GM12874 (cell line): Measurements from ENCODE around the gene OLFML1.

Experiments used
- TF ChIP-seq, protein P1 (sequence below): IDR thresholded peaks from 2 replicates; pipeline ENCODE4 v1.5.1; 2011; ENCODE audit warnings: low read depth, mild to moderate bottlenecking, control low read depth, low read length, moderate library complexity; ENCODE audit not compliant: insufficient read depth

The OLFML1 gene

DNA sequence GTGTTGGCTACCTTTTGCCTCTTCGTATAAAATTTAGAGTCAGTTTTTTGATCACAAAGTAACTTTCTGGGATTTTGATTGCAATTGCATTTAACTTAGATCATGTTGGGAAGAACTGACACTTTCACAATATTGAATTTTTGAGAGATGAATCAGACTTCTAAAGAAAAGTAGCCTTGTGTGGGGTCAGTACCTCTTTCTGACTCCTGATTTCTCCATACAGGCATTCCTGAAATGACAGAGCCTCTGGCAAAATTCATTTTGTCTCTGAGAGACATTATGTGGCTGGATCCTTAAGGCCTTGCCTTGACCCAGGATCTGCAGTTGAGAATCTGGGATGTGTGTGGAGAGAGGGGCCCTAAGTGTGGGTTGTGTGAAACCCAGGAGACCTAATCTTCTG is 66.3 kb downstream of the OLFML1 start:
- TF ChIP-seq, protein P1, sequence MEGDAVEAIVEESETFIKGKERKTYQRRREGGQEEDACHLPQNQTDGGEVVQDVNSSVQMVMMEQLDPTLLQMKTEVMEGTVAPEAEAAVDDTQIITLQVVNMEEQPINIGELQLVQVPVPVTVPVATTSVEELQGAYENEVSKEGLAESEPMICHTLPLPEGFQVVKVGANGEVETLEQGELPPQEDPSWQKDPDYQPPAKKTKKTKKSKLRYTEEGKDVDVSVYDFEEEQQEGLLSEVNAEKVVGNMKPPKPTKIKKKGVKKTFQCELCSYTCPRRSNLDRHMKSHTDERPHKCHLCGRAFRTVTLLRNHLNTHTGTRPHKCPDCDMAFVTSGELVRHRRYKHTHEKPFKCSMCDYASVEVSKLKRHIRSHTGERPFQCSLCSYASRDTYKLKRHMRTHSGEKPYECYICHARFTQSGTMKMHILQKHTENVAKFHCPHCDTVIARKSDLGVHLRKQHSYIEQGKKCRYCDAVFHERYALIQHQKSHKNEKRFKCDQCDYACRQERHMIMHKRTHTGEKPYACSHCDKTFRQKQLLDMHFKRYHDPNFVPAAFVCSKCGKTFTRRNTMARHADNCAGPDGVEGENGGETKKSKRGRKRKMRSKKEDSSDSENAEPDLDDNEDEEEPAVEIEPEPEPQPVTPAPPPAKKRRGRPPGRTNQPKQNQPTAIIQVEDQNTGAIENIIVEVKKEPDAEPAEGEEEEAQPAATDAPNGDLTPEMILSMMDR: no peak

- TF ChIP-seq, protein P1: no peak
Measured at GRCh38 chr11:7552666-7553065, 67.4 kb downstream of the OLFML1 start.

GRCh38 chr11:7555052-7555699 is 69.9 kb downstream of the OLFML1 start:
- TF ChIP-seq, protein P1: no peak

- TF ChIP-seq, protein P1: no peak
Measured at GRCh38 chr11:7558046-7558445, 72.7 kb downstream of the OLFML1 start.

- TF ChIP-seq, protein P1: no peak
Measured at GRCh38 chr11:7559398-7560283, 74.3 kb downstream of the OLFML1 start.
